Measurements from ENCODE around the gene WFDC2. TPM values are rescaled to one million over a fixed set of nuclear protein-coding genes. Genes with fewer than 3 reads are reported as not detected.
"Not testable (repeated sequence)": the region's sequence is repeated elsewhere in the genome, so short reads cannot be mapped to it uniquely, and the experiment has no call there.

The WFDC2 gene
- polyA plus RNA-seq, 6 donors from 2014 or later = not detected

GRCh38 chr20:45462711-45463509 lies 6.6 kb upstream of the WFDC2 start:
- no peak for ATAC-seq (ENCODE audit: low read depth in 2 of 2)
- no peak overlapping the region for H3K27ac Mint-ChIP-seq
- no peak for DNase-seq
- no peak overlapping the region for H3K4me3 Mint-ChIP-seq
- peaks cover 2 to 22% (median 3%) of the 10 kb centered on the region in 3 donors for H3K27me3 Mint-ChIP-seq
- no peaks in the 10 kb centered on the region for H3K4me1 Mint-ChIP-seq
- no peaks in the 10 kb centered on the region for H3K9me3 Mint-ChIP-seq
- no peaks in the 10 kb centered on the region for H3K36me3 Mint-ChIP-seq

- DNase-seq (no peak), ATAC-seq (ENCODE audit: low read depth in 2 of 2) (no peak)
- Mint-ChIP-seq H3K4me3 (no peak overlapping the region), H3K27ac (no peak overlapping the region), H3K4me1 (peaks cover 0 to 3% (median 0%) of the 10 kb centered on the region in 3 donors), H3K36me3 (no peaks in the 10 kb centered on the region), H3K9me3 (no peaks in the 10 kb centered on the region), H3K27me3 (peaks cover 10 to 29% (median 11%) of the 10 kb centered on the region in 3 donors)
These were observed 5.8 kb upstream of the WFDC2 start for GRCh38 chr20:45463709-45464108.

- no peak overlapping the region for H3K4me3 Mint-ChIP-seq
- H3K27ac Mint-ChIP-seq = no peak overlapping the region
- H3K27me3 Mint-ChIP-seq = peaks cover 25 to 32% (median 31%) of the 10 kb centered on the region in 3 donors
- no peak for DNase-seq
- peaks cover 8 to 11% (median 9%) of the 10 kb centered on the region in 3 donors for H3K4me1 Mint-ChIP-seq
- no peaks in the 10 kb centered on the region for H3K36me3 Mint-ChIP-seq
- ATAC-seq (ENCODE audit: low read depth in 2 of 2) = no peak
- no peaks in the 10 kb centered on the region for H3K9me3 Mint-ChIP-seq
These were observed 3.9 kb upstream of the WFDC2 start for GRCh38 chr20:45465491-45466266.

GRCh38 chr20:45467172-45467571 lies 2.4 kb upstream of the WFDC2 start:
- Mint-ChIP-seq H3K4me1 (peaks cover 8 to 18% (median 17%) of the 10 kb centered on the region in 3 donors), H3K27me3 (peaks cover 36 to 42% (median 39%) of the 10 kb centered on the region in 3 donors), H3K36me3 (no peaks in the 10 kb centered on the region), H3K9me3 (peaks cover 0 to 2% (median 0%) of the 10 kb centered on the region in 7 donors), H3K27ac (no peak overlapping the region), H3K4me3 (no peak overlapping the region)
- ATAC-seq (ENCODE audit: low read depth in 2 of 2) (no peak), DNase-seq (no peak)

GRCh38 chr20:45467861-45468260 lies 1.7 kb upstream of the WFDC2 start:
- Mint-ChIP-seq H3K4me1 (peaks cover 8 to 18% (median 17%) of the 10 kb centered on the region in 3 donors), H3K27me3 (peaks cover 36 to 43% (median 42%) of the 10 kb centered on the region in 3 donors)
- no peak for ATAC-seq (ENCODE audit: low read depth in 2 of 2)

GRCh38 chr20:45470262-45470931 lies 844 bp downstream of the WFDC2 start:
- DNase-seq (no peak), ATAC-seq (ENCODE audit: low read depth in 2 of 2) (peak; percentile 45 to 60)
- Mint-ChIP-seq H3K4me1 (peaks cover 8 to 18% (median 17%) of the 10 kb centered on the region in 3 donors), H3K9me3 (peaks cover 0 to 3% (median 0%) of the 10 kb centered on the region in 7 donors), H3K27ac (peak overlapping the region in 1 of 6 donors; percentile 47), H3K4me3 (peak overlapping the region; percentile 44 to 78 (median 71)), H3K36me3 (no peaks in the 10 kb centered on the region), H3K27me3 (peaks cover 36 to 45% (median 42%) of the 10 kb centered on the region in 3 donors)

More at GRCh38 chr20:45467861-45468260, 1.7 kb upstream of the WFDC2 start:
- DNase-seq = no peak
- Mint-ChIP-seq H3K9me3 (peaks cover 0 to 3% (median 0%) of the 10 kb centered on the region in 7 donors), H3K4me3 (no peak overlapping the region), H3K36me3 (no peaks in the 10 kb centered on the region), H3K27ac (no peak overlapping the region)

- H3K36me3 Mint-ChIP-seq = no peaks in the 10 kb centered on the region
- peaks cover 0 to 3% (median 0%) of the 10 kb centered on the region in 7 donors for H3K9me3 Mint-ChIP-seq
- ATAC-seq (ENCODE audit: low read depth in 2 of 2) (peak; percentile 17 to 39), DNase-seq (no peak)
- peaks cover 8 to 18% (median 17%) of the 10 kb centered on the region in 3 donors for H3K4me1 Mint-ChIP-seq
- peak overlapping the region in 1 of 6 donors; percentile 47 for H3K27ac Mint-ChIP-seq
- peaks cover 36 to 44% (median 42%) of the 10 kb centered on the region in 3 donors for H3K27me3 Mint-ChIP-seq
- peak overlapping the region; percentile 44 to 77 (median 71) for H3K4me3 Mint-ChIP-seq
These were observed 1.4 kb downstream of the WFDC2 start for GRCh38 chr20:45470937-45471336.

- H3K9me3 Mint-ChIP-seq; H3K27ac Mint-ChIP-seq; H3K36me3 Mint-ChIP-seq; ATAC-seq (ENCODE audit: low read depth in 2 of 2); DNase-seq: not testable (repeated sequence)
- Mint-ChIP-seq H3K4me3 (peak overlapping the region in 1 of 8 donors; percentile 30), H3K4me1 (peaks cover 8 to 18% (median 17%) of the 10 kb centered on the region in 3 donors), H3K27me3 (peaks cover 36 to 42% (median 36%) of the 10 kb centered on the region in 3 donors)
These were observed 2.7 kb downstream of the WFDC2 start for GRCh38 chr20:45472286-45472685.

- H3K27ac Mint-ChIP-seq; H3K36me3 Mint-ChIP-seq; ATAC-seq (ENCODE audit: low read depth in 2 of 2); DNase-seq; H3K4me3 Mint-ChIP-seq; H3K4me1 Mint-ChIP-seq; H3K9me3 Mint-ChIP-seq: not testable (repeated sequence)
- H3K27me3 Mint-ChIP-seq = peaks cover 21 to 41% (median 39%) of the 10 kb centered on the region in 3 donors
These were observed 8.1 kb downstream of the WFDC2 start for GRCh38 chr20:45477530-45478148.

GRCh38 chr20:45479822-45480221 lies 10.3 kb downstream of the WFDC2 start:
- H3K4me3 Mint-ChIP-seq = no peak overlapping the region
- no peaks in the 10 kb centered on the region for H3K4me1 Mint-ChIP-seq
- H3K27me3 Mint-ChIP-seq = peaks cover 31 to 54% (median 50%) of the 10 kb centered on the region in 3 donors
- peaks cover 0 to 4% of the 10 kb centered on the region in 2 donors for H3K36me3 Mint-ChIP-seq
- H3K27ac Mint-ChIP-seq = no peak overlapping the region
- no peak for ATAC-seq (ENCODE audit: low read depth in 2 of 2)
- peaks cover 0 to 5% (median 0%) of the 10 kb centered on the region in 7 donors for H3K9me3 Mint-ChIP-seq
- DNase-seq = no peak

- Mint-ChIP-seq H3K4me3 (no peak overlapping the region), H3K4me1 (no peaks in the 10 kb centered on the region), H3K36me3 (peaks cover 0 to 4% of the 10 kb centered on the region in 2 donors), H3K9me3 (peaks cover 0 to 3% (median 0%) of the 10 kb centered on the region in 7 donors), H3K27me3 (peaks cover 35 to 70% (median 51%) of the 10 kb centered on the region in 3 donors), H3K27ac (no peak overlapping the region)
- ATAC-seq (ENCODE audit: low read depth in 2 of 2) = no peak
- DNase-seq = no peak
These were observed 15.1 kb downstream of the WFDC2 start for GRCh38 chr20:45484676-45485075.

- H3K4me3 Mint-ChIP-seq = no peak overlapping the region
- no peaks in the 10 kb centered on the region for H3K9me3 Mint-ChIP-seq
- H3K27me3 Mint-ChIP-seq = peaks cover 35 to 70% (median 51%) of the 10 kb centered on the region in 3 donors
- peaks cover 0 to 4% of the 10 kb centered on the region in 2 donors for H3K36me3 Mint-ChIP-seq
- ATAC-seq (ENCODE audit: low read depth in 2 of 2) (no peak), DNase-seq (no peak)
- peak overlapping the region in 1 of 6 donors; percentile 13 for H3K27ac Mint-ChIP-seq
- H3K4me1 Mint-ChIP-seq = no peaks in the 10 kb centered on the region
These were observed 15.8 kb downstream of the WFDC2 start for GRCh38 chr20:45485388-45485787.
